Measurements from ENCODE around the gene LRWD1. TPM values are rescaled to one million over a fixed set of nuclear protein-coding genes. Genes with fewer than 3 reads are reported as not detected.

Gene LRWD1
- total and polyA plus RNA-seq, 9 of the 15 experiments (the other 6 are each of a cell fraction or from before 2014, with no cell fraction given): 0.61 to 66.0 (median 33.2) TPM

DNA sequence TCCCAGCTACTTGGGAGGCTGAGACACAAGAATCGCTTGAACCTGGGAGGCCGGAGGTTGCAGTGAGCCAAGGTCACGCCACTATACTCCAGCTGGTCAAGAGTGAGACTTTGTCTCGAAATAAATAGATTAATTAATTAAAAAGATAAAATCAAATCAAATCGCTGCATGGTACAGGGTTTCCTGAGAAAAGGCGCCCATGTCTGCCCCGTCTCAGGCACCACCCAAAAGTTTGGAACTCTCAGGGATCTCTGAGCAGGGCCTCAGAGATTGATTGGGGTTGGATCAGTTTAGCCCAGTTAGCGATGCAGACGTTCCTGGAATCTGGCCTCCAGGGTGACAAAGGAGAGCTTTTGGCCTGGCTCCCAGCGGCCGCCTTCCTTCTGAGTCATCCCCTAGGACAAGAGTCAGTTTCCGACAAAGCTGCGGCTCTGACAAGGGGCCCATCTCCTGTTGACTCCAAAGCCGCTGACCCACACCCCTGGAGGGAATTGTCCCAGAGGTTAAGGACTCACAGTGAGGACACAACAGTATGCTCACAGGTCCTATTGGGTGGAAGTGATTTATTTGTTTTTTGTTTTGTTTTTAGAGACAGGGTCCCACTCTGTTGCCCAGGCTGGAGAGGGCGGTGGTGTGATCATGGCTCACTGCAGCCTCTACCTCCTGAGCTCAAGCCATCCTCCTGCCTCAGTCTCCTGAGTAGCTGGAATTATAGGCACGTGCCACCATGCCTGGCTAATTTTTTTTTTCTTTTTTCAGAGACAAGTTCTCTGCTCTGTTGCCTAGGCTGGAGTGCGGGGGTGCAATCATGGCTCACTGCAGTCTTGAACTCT lies 24.6 kb upstream of the LRWD1 start (continued):
- TF ChIP-seq SMARCA4 (IDR thresholded peaks at IDR 0.05) (peak; percentile 69; the same call in 1 of the 2 replicates), SOX6 (IDR thresholded peaks at IDR 0.05) (peak; percentile 58)

DNA sequence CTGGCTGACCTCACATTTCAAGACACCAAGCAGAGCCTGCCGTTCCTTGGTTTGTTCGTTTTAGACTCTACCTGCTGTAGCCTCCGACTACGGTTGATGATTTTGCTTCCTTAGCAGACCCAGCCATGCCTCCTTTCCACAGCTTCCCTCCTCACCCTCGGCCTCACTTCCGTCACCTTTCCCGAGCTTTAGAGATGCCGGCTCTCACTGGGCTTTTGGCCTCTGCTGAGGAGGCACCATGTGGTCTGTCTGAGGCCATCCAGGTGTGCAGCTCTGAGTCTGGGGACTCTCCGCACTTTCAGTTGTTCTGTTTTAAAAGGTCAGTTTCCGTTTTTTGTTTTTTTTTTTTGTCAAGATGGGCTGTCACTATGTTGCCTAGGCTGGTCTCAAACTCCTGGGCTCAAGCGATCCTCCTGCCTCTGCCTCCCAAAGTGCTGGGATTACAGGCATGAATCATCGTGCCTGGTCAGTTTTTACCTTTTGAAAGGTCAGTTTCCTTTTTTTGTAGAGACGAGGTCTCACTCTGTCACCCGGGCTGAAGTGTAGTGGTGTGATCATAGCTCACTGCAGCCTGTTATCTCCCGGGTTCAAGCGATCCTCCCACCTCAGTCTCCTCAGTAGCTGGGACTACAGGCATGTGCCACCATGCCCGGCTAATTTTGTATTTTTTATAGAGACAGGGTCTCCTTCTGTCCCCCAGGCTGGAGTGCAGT lies 19.7 kb upstream of the LRWD1 start:
- intact Hi-C loops (cut with micrococcal nuclease): no loop called here
- H3K9me1 ChIP-seq (ENCODE audit: control insufficient read depth, insufficient read depth, low read length): peaks cover 3% of the 10 kb centered on the region
- in situ Hi-C loops (cut with MboI): no loop called here
- POLR2A ChIA-PET: interaction anchor here (1.6 kb wide), 1 partner anchor 9 kb away, joined by 4 read pairs; no protein-coding TSS in a partner anchor
- no peaks in the 10 kb centered on the region for H3K79me2 ChIP-seq (ENCODE audit: control insufficient read depth, insufficient read depth, low read length)
- H4K20me1 ChIP-seq (replicated peaks; ENCODE audit: control insufficient read depth, insufficient read depth, low read length): no peaks in the 10 kb centered on the region; the same call in 1 of the 2 replicates
- FAIRE-seq (peak; percentile 70), ATAC-seq (peak; percentile 33; the same call in 2 of the 3 replicates), DNase-seq (ENCODE audit: extremely low read depth in 1 of 4, low spot score in 3 of 4) (peak in 1 of 4 experiments; percentile 65)
- peak overlapping the region; percentile 41; the same call in 1 of the 3 replicates for H3K27ac ChIP-seq (ENCODE audit: extremely low read depth, low read depth, low read length)
- no TSS peak for BruUV-seq (replicated peaks)
- peak overlapping the region; percentile 10 for H2AFZ ChIP-seq (ENCODE audit: low read depth, low read length)
- WGBS (ENCODE audit: insufficient coverage, low coverage, missing lambda C conversion rate): 49% methylated on average over 17 of the region's 17 CpGs
- H3K4me1 ChIP-seq (replicated peaks in 1 of 2; ENCODE audit: control insufficient read depth in 2 of 2, insufficient read depth in 2 of 2, low read length in 2 of 2): peaks cover 36 to 75% of the 10 kb centered on the region in 2 experiments
- H3K9me3 ChIP-seq (replicated peaks; ENCODE audit: control insufficient read depth, insufficient read depth, low read depth, low read length): no peaks in the 10 kb centered on the region
- H3K9ac ChIP-seq (ENCODE audit: insufficient read depth in 1 of 2, low read depth in 2 of 2, low read length in 2 of 2): peak overlapping the region in 1 of 2 experiments; percentile 88; a peak in 2 of 4 replicates
- H3K4me3 ChIP-seq: no peak overlapping the region
- H3K36me3 ChIP-seq (ENCODE audit: control insufficient read depth, insufficient read depth, low read length): peaks cover 29% of the 10 kb centered on the region; the same call in 2 of the 3 replicates
- CTCF ChIA-PET (ENCODE audit: low intra/inter-chr PET ratio): no interaction called here
- H3K4me2 ChIP-seq (ENCODE audit: insufficient read depth, low read length): 0 out of 2 replicates have a peak overlapping the region, but pooled peaks have one; percentile 0
- H3K27me3 ChIP-seq (ENCODE audit: control insufficient read depth in 2 of 2, insufficient read depth in 2 of 2, low read length in 2 of 2): no peaks in the 10 kb centered on the region
- TF ChIP-seq, protein P1, sequence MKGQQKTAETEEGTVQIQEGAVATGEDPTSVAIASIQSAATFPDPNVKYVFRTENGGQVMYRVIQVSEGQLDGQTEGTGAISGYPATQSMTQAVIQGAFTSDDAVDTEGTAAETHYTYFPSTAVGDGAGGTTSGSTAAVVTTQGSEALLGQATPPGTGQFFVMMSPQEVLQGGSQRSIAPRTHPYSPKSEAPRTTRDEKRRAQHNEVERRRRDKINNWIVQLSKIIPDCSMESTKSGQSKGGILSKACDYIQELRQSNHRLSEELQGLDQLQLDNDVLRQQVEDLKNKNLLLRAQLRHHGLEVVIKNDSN (CRISPR knock-in tag; IDR thresholded peaks at IDR 0.05): no peak
- TF ChIP-seq ZNF3 (CRISPR knock-in tag; IDR thresholded peaks at IDR 0.05) (no peak), NUFIP1 (IDR thresholded peaks at IDR 0.05; ENCODE audit: partially characterized antibody) (no peak), TRIM28 (IDR thresholded peaks at IDR 0.05) (no peak), PHTF2 (CRISPR knock-in tag; IDR thresholded peaks at IDR 0.05) (no peak), ZNF174 (CRISPR knock-in tag; IDR thresholded peaks at IDR 0.05) (no peak), ZNF146 (CRISPR knock-in tag; IDR thresholded peaks at IDR 0.05; ENCODE audit: unreplicated experiment) (no peak), TOE1 (IDR thresholded peaks at IDR 0.05; ENCODE audit: borderline replicate concordance) (no peak), TOE1 (CRISPR knock-in tag; IDR thresholded peaks at IDR 0.05; ENCODE audit: borderline replicate concordance, low read depth) (no peak), ZNF274 (IDR thresholded peaks at IDR 0.05; ENCODE audit: borderline replicate concordance, low read depth, low read length) (no peak), TFAP4 (CRISPR knock-in tag; IDR thresholded peaks at IDR 0.05; ENCODE audit: borderline replicate concordance) (0 out of 2 replicates have a peak, but pooled peaks have one; percentile 25), E2F6 (IDR thresholded peaks at IDR 0.05; ENCODE audit: borderline replicate concordance in 1 of 2, extremely low read depth in 1 of 2, insufficient read depth in 1 of 2, insufficient read length in 1 of 2, low read depth in 1 of 2, low read length in 1 of 2, poor library complexity in 1 of 2, severe bottlenecking in 1 of 2) (no peak), ZFX (CRISPR knock-in tag; IDR thresholded peaks at IDR 0.05) (no peak)
- TF ChIP-seq, protein P2, sequence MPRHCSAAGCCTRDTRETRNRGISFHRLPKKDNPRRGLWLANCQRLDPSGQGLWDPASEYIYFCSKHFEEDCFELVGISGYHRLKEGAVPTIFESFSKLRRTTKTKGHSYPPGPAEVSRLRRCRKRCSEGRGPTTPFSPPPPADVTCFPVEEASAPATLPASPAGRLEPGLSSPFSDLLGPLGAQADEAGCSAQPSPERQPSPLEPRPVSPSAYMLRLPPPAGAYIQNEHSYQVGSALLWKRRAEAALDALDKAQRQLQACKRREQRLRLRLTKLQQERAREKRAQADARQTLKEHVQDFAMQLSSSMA (CRISPR knock-in tag; IDR thresholded peaks at IDR 0.05): no peak

Data from K562 (cell line).